Prostate gland (tissue), 2 donors: Measurements from ENCODE around the gene CSNK2A3. TPM values are rescaled to one million over a fixed set of nuclear protein-coding genes. Genes with fewer than 3 reads are reported as not detected.

Experiments
- DNase-seq: peaks from one replicate; pipeline ENCODE4 v3.0.0-alpha.2; 2019; ENCODE audit warnings: low spot score
- H3K27ac ChIP-seq, 2 donors: fragments of 200-600 bp; sonication (generic); 2 replicates each; pipeline ENCODE4 v1.5.1; 2017 to 2019
- H3K27me3 ChIP-seq: fragments of 200-600 bp; sonication (generic); replicated peaks from 2 replicates; pipeline ENCODE4 v1.5.1; 2019; ENCODE audit not compliant: insufficient read depth
- H3K36me3 ChIP-seq, 2 donors: fragments of 200-600 bp; sonication (generic); 1 replicate in 1 of 2; 2 replicates in 1 of 2; pipeline versions ENCODE4 v1.5.1 to v1.8.1; 2017 to 2019
- H3K4me1 ChIP-seq: fragments of 200-600 bp; sonication (generic); replicated peaks from 2 replicates; pipeline ENCODE4 v1.5.1; 2019
- H3K4me3 ChIP-seq, 2 donors: fragments of 200-600 bp; sonication (generic); 2 replicates each; pipeline ENCODE4 v1.5.1; 2017 to 2019
- H3K9me3 ChIP-seq: fragments of 200-600 bp; sonication (generic); 2 replicates; pipeline ENCODE4 v1.5.1; 2017
- POLR2A ChIP-seq: fragments of 450-650 bp; IDR thresholded peaks from one replicate; pipeline ENCODE4 v1.6.1; 2016; ENCODE audit warnings: antibody characterized with exemption, mild to moderate bottlenecking
- POLR2AphosphoS5 ChIP-seq: sonication (generic); formaldehyde crosslinking; IDR thresholded peaks from one replicate; pipeline ENCODE4 v1.6.1; 2017; ENCODE audit warnings: antibody characterized with exemption
- WGBS: methylation state at CpG from one replicate; pipeline ENCODE4 v1.1.5; 2018; 5-methylcytosine and 5-hydroxymethylcytosine counted together
- intact Hi-C: fragments of 100-400 bp; cut with DNase I; formaldehyde crosslinking; loops from one replicate; pipeline ENCODE4 v1.14.2; 2022
- total RNA-seq, 2 donors: library from RNA; depleted of rRNA; stranded (reverse); fragments of >200 nt; gene quantifications; one replicate each; pipeline ENCODE4 v1.1.0, GENCODE V29; 2016
- TF ChIP-seq, protein P1 (sequence below), 4 experiments: fragments of 200-600 bp in 2 of 4; fragments of 450-650 bp in 2 of 4; sonication (generic) in 2 of 4; IDR thresholded peaks; 1 replicate in 3 of 4; 2 replicates in 1 of 4; pipeline ENCODE4 v1.5.1; 2016 to 2019; ENCODE audit warnings: antibody characterized with exemption in 4 of 4, mild to moderate bottlenecking in 2 of 4, moderate library complexity in 2 of 4

The CSNK2A3 gene
- total RNA-seq, 2 donors from 2014 or later: 1.1 to 3.0 TPM

DNA sequence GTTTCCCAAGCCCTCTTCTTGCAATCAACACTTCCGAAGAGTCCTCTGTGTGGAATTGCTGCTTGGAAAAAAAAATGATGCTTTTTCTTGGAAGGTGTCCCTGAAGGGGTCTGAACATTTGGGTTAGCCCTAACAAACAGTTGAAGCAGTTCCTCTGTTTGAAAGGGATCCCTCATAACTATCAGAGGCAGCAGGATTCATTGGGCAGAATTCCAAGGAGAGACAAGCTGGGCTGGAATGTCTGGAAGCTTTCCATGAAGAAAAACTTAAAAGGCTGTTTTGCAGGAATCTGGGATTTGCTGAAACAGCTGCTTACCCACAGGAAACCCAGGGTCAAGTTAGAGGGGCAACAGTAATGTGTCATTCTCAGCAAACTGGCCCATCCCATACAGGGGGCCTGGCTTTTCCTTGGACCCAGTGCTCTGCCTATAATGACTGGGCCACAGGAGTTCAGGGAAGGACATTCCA, 3.1 kb downstream of the CSNK2A3 start:
- Histone ChIP-seq H3K36me3 (no peaks in the 10 kb centered on the region), H3K4me3 (no peak overlapping the region), H3K4me1 (no peaks in the 10 kb centered on the region), H3K27ac (no peak overlapping the region), H3K9me3 (no peaks in the 10 kb centered on the region), H3K27me3 (no peaks in the 10 kb centered on the region)
- intact Hi-C loops: no loop called here
- WGBS: 24% methylated on average over 1 of the region's 1 CpG
- TF ChIP-seq, protein P1, sequence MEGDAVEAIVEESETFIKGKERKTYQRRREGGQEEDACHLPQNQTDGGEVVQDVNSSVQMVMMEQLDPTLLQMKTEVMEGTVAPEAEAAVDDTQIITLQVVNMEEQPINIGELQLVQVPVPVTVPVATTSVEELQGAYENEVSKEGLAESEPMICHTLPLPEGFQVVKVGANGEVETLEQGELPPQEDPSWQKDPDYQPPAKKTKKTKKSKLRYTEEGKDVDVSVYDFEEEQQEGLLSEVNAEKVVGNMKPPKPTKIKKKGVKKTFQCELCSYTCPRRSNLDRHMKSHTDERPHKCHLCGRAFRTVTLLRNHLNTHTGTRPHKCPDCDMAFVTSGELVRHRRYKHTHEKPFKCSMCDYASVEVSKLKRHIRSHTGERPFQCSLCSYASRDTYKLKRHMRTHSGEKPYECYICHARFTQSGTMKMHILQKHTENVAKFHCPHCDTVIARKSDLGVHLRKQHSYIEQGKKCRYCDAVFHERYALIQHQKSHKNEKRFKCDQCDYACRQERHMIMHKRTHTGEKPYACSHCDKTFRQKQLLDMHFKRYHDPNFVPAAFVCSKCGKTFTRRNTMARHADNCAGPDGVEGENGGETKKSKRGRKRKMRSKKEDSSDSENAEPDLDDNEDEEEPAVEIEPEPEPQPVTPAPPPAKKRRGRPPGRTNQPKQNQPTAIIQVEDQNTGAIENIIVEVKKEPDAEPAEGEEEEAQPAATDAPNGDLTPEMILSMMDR (IDR thresholded peaks at IDR 0.05): no peak
- no peak for TF ChIP-seq POLR2A
- no peak for TF ChIP-seq POLR2AphosphoS5
- DNase-seq: no peak

DNA sequence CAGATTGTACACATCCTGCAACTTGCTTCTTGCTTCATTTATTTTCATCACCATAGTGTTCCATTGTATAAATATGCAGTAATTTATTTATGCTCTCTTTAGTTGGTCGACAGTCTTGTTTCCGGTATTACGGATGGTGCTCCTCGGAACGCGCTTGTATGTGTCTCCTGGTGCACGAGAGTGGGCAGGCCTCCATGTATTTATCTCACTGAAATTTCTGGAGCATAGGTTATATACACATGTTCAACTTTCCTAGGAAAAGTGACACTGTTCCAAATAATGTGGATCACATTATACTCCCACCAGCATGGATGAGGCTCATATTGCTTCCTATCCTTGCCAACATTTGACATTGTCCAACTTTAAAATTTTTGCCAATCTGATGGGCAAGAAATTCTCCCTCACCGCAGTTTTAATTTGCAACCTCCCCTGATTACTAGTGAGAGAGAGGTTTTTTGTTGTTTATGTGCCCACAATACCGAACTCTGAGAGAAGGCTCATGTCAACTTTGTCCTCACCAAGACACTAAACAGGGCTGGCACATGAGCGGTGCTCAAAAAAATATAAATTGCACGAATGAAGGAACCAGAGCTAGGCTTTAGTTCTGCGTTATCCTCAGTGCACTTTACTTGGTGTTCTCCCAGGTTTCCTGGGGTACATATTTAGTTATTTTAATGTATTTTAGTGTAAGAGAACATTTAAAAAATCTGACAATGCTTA, 3.8 kb downstream of the CSNK2A3 start:
- no peaks in the 10 kb centered on the region for H3K9me3 ChIP-seq
- H3K4me3 ChIP-seq: no peak overlapping the region
- H3K4me1 ChIP-seq: no peaks in the 10 kb centered on the region
- no peak for TF ChIP-seq POLR2A
- TF ChIP-seq, protein P1 (IDR thresholded peaks at IDR 0.05): no peak
- TF ChIP-seq POLR2AphosphoS5: no peak
- no peak overlapping the region for H3K27ac ChIP-seq
- intact Hi-C loops: no loop called here
- no peaks in the 10 kb centered on the region for H3K36me3 ChIP-seq
- no peaks in the 10 kb centered on the region for H3K27me3 ChIP-seq
- DNase-seq: no peak
- WGBS: 49% methylated on average over 12 of the region's 12 CpGs

DNA sequence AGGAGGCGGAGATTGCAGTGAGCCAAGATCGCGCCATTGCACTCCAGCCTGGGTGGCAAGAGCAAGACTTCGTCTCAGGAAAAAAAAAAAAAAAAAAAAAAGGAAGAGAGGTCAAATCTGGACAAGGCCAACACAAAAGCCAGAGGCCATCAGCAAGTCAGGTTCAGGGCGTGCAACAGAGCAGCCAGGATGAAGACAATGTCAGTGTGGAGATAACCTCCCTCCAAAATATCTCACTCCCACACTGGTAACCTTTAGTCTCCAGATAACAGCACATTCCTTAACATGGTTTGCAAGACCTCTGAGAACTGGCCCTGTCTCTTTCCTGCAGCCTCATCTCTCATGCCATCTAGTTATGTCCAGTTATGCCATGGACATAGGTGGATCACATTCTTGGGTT, 4.7 kb downstream of the CSNK2A3 start:
- H3K36me3 ChIP-seq: no peaks in the 10 kb centered on the region
- no peaks in the 10 kb centered on the region for H3K4me1 ChIP-seq
- intact Hi-C loops: no loop called here
- DNase-seq: no peak
- no peak for TF ChIP-seq POLR2AphosphoS5
- no peak overlapping the region for H3K4me3 ChIP-seq
- H3K27ac ChIP-seq: no peak overlapping the region
- no peaks in the 10 kb centered on the region for H3K27me3 ChIP-seq
- WGBS: 90% methylated on average over 5 of the region's 5 CpGs
- no peaks in the 10 kb centered on the region for H3K9me3 ChIP-seq

- WGBS: 38% methylated on average over 7 of the region's 7 CpGs
- H3K36me3 ChIP-seq: no peaks in the 10 kb centered on the region
- DNase-seq: no peak
- TF ChIP-seq POLR2AphosphoS5: no peak
- TF ChIP-seq POLR2A: no peak
- TF ChIP-seq, protein P1 (IDR thresholded peaks at IDR 0.05): no peak
- intact Hi-C loops: no loop called here
- H3K4me3 ChIP-seq: no peak overlapping the region
- H3K4me1 ChIP-seq: no peaks in the 10 kb centered on the region
- H3K27me3 ChIP-seq: no peaks in the 10 kb centered on the region
- H3K27ac ChIP-seq: no peak overlapping the region
- H3K9me3 ChIP-seq: no peaks in the 10 kb centered on the region
Observed at GRCh38 chr11:11347592-11347991, 5.5 kb downstream of the CSNK2A3 start.

- whole genome bisulfite sequencing: 78% methylated on average over 4 of the region's 4 CpGs
- no peaks in the 10 kb centered on the region for H3K9me3 ChIP-seq
- intact Hi-C loops: no loop called here
- no peak for DNase-seq
- TF ChIP-seq POLR2A (no peak), POLR2AphosphoS5 (no peak)
- TF ChIP-seq, protein P1 (IDR thresholded peaks at IDR 0.05): no peak
- H3K36me3 ChIP-seq: no peaks in the 10 kb centered on the region
- H3K4me3 ChIP-seq: no peak overlapping the region
- H3K27ac ChIP-seq: no peak overlapping the region
- no peaks in the 10 kb centered on the region for H3K27me3 ChIP-seq
- no peaks in the 10 kb centered on the region for H3K4me1 ChIP-seq
Observed at GRCh38 chr11:11346303-11346702, 6.7 kb downstream of the CSNK2A3 start.
